ENCODE data around the gene GALNT7.

Gene GALNT7

GRCh38 chr4:173365359-173365996 is 196.9 kb downstream of the GALNT7 start:
- no peak for DNase-seq

- no peak for DNase-seq
These were observed 198.7 kb downstream of the GALNT7 start for GRCh38 chr4:173367285-173367684.

- DNase-seq = no peak
These were observed 199.3 kb downstream of the GALNT7 start for GRCh38 chr4:173367946-173368345.

GRCh38 chr4:173370130-173370476 is 201.5 kb downstream of the GALNT7 start:
- peak; percentile 68 for DNase-seq

- peak; percentile 96 for DNase-seq
These were observed 202.1 kb downstream of the GALNT7 start, which contains the start of gene SAP30 for GRCh38 chr4:173370477-173371291. SAP30 (plus strand) TSS chr4:173370954; CDS start chr4:173371183, 229 bp downstream.

GRCh38 chr4:173371292-173372192 is 202.9 kb downstream of the GALNT7 start:
- peak; percentile 47 for DNase-seq
